Prostate gland (tissue), 2 donors: ENCODE data around the gene RTN4R. TPM values are rescaled to one million over a fixed set of nuclear protein-coding genes. Genes with fewer than 3 reads are reported as not detected.
"Not testable (repeated sequence)": the region's sequence is repeated elsewhere in the genome, so short reads cannot be mapped to it uniquely, and the experiment has no call there.

Experiments used
- DNase-seq: peaks from one replicate; pipeline ENCODE4 v3.0.0-alpha.2; 2019; ENCODE audit warnings: low spot score
- H3K27ac ChIP-seq, 2 donors: fragments of 200-600 bp; sonication (generic); 2 replicates each; pipeline ENCODE4 v1.5.1; 2017 to 2019
- H3K27me3 ChIP-seq: fragments of 200-600 bp; sonication (generic); replicated peaks from 2 replicates; pipeline ENCODE4 v1.5.1; 2019; ENCODE audit not compliant: insufficient read depth
- H3K36me3 ChIP-seq, 2 donors: fragments of 200-600 bp; sonication (generic); 1 replicate in 1 of 2; 2 replicates in 1 of 2; pipeline versions ENCODE4 v1.5.1 to v1.8.1; 2017 to 2019
- H3K4me1 ChIP-seq: fragments of 200-600 bp; sonication (generic); replicated peaks from 2 replicates; pipeline ENCODE4 v1.5.1; 2019
- H3K4me3 ChIP-seq, 2 donors: fragments of 200-600 bp; sonication (generic); 2 replicates each; pipeline ENCODE4 v1.5.1; 2017 to 2019
- H3K9me3 ChIP-seq: fragments of 200-600 bp; sonication (generic); 2 replicates; pipeline ENCODE4 v1.5.1; 2017
- POLR2A ChIP-seq: fragments of 450-650 bp; IDR thresholded peaks from one replicate; pipeline ENCODE4 v1.6.1; 2016; ENCODE audit warnings: antibody characterized with exemption, mild to moderate bottlenecking
- POLR2AphosphoS5 ChIP-seq: sonication (generic); formaldehyde crosslinking; IDR thresholded peaks from one replicate; pipeline ENCODE4 v1.6.1; 2017; ENCODE audit warnings: antibody characterized with exemption
- WGBS: methylation state at CpG from one replicate; pipeline ENCODE4 v1.1.5; 2018; 5-methylcytosine and 5-hydroxymethylcytosine counted together
- intact Hi-C: fragments of 100-400 bp; cut with DNase I; formaldehyde crosslinking; loops from one replicate; pipeline ENCODE4 v1.14.2; 2022
- total RNA-seq, 2 donors: library from RNA; depleted of rRNA; stranded (reverse); fragments of >200 nt; gene quantifications; one replicate each; pipeline ENCODE4 v1.1.0, GENCODE V29; 2016
- TF ChIP-seq, protein P1 (sequence below), 4 experiments: fragments of 200-600 bp in 2 of 4; fragments of 450-650 bp in 2 of 4; sonication (generic) in 2 of 4; IDR thresholded peaks; 1 replicate in 3 of 4; 2 replicates in 1 of 4; pipeline ENCODE4 v1.5.1; 2016 to 2019; ENCODE audit warnings: antibody characterized with exemption in 4 of 4, mild to moderate bottlenecking in 2 of 4, moderate library complexity in 2 of 4

The RTN4R gene
- total RNA-seq, 2 donors from 2014 or later: 4.4 to 6.0 TPM

DNA sequence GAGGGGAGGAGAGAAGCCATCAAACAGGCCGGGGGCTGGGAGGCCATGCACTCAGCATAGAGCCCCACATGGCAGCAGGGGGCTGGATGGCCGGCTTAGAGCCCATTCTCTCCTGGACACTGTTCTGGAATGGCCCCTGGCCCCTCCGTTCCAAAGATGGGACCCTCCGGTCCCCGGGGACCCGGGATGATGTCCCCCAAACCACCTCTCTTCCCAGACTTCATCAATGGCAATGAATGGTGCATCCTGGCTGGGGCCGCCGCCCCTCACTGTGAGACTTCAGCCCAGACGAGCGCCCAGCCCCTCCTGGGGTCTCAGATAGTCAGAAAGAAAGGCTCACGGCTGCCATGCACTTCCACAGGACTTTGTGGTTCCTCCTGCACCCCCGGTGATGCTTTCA lies 13.8 kb upstream of the RTN4R start:
- Histone ChIP-seq H3K27me3 (no peaks in the 10 kb centered on the region), H3K4me3 (no peak overlapping the region), H3K36me3 (no peaks in the 10 kb centered on the region), H3K4me1 (no peaks in the 10 kb centered on the region), H3K9me3 (no peaks in the 10 kb centered on the region), H3K27ac (no peak overlapping the region)
- intact Hi-C loops: no loop called here
- WGBS: 91% methylated on average over 12 of the region's 12 CpGs
- TF ChIP-seq, protein P1, sequence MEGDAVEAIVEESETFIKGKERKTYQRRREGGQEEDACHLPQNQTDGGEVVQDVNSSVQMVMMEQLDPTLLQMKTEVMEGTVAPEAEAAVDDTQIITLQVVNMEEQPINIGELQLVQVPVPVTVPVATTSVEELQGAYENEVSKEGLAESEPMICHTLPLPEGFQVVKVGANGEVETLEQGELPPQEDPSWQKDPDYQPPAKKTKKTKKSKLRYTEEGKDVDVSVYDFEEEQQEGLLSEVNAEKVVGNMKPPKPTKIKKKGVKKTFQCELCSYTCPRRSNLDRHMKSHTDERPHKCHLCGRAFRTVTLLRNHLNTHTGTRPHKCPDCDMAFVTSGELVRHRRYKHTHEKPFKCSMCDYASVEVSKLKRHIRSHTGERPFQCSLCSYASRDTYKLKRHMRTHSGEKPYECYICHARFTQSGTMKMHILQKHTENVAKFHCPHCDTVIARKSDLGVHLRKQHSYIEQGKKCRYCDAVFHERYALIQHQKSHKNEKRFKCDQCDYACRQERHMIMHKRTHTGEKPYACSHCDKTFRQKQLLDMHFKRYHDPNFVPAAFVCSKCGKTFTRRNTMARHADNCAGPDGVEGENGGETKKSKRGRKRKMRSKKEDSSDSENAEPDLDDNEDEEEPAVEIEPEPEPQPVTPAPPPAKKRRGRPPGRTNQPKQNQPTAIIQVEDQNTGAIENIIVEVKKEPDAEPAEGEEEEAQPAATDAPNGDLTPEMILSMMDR (IDR thresholded peaks at IDR 0.05): no peak
- TF ChIP-seq POLR2A (no peak), POLR2AphosphoS5 (no peak)
- no peak for DNase-seq

DNA sequence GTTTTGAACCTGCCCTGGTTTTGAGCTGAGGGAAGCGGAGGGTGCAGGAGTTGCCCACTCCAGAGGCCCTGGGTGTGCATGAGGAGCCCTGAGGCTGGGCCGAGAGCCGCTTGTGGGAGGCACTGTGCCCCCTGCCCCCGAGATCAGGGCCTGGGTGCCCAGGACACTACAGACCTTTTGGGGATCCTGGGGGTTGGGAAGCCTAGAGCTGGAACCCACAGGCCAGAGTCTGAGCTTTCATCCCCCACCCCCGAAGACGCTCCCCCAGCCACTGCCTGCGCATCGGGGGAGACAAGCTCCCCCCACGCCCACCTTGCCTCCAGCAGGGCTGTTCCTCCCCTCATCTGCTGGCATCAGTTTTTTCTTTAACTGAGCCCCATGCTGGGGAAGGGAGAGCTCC lies 13.4 kb upstream of the RTN4R start:
- H3K9me3 ChIP-seq, intact Hi-C loops, DNase-seq, H3K36me3 ChIP-seq, H3K27me3 ChIP-seq, H3K4me3 ChIP-seq, H3K27ac ChIP-seq, H3K4me1 ChIP-seq: not testable (repeated sequence)
- 80% methylated on average over 6 of the region's 9 CpGs for WGBS

DNA sequence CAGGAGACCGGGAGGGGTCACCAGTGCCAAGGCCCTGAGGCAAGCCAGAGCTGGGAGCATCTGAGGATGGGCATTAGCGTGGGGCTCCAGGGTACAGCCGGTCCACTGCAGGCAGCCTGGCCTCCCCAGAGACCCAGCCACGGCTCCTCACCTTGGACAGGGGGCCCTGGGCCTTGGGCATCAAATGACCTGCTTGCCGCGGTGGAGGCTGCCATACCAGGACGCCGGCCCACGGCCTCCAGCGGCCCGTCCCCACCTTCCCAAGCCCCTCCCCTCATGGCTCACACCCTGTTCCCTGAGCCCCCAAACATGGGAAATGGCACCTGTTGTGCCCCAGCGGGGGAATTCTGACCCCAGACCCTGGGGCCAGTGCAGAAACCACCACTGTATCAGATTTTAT lies 12.7 kb upstream of the RTN4R start:
- Histone ChIP-seq H3K4me3 (no peak overlapping the region), H3K27me3 (no peaks in the 10 kb centered on the region), H3K36me3 (no peaks in the 10 kb centered on the region), H3K4me1 (no peaks in the 10 kb centered on the region), H3K27ac (no peak overlapping the region), H3K9me3 (no peaks in the 10 kb centered on the region)
- intact Hi-C loops: no loop called here
- 85% methylated on average over 4 of the region's 12 CpGs for WGBS
- no peak for DNase-seq
- TF ChIP-seq POLR2AphosphoS5: no peak
- TF ChIP-seq POLR2A: no peak
- TF ChIP-seq, protein P1 (IDR thresholded peaks at IDR 0.05): no peak

DNA sequence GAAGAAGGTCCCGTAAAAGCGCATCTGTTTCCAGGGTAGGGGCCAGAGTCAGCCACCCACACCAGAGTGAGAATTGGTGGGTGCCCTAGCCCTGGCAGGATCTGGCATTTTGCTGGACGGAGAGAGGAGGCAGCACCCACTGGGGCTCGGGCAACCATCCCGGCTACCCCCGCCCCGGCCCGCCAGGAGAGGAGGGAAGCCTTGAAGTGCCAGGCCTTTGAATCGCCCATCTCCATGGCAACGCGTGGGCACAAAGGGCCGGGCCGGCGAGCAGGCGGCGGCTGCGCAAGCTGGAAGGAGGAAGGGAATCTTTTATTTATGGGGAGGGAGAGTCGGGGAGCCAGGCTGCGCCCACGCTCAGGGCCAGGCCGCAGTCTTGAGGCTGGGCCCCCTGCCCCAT lies 12.0 kb upstream of the RTN4R start:
- H3K27ac ChIP-seq, intact Hi-C loops, DNase-seq, H3K9me3 ChIP-seq, H3K36me3 ChIP-seq, H3K27me3 ChIP-seq, H3K4me1 ChIP-seq, H3K4me3 ChIP-seq: not testable (repeated sequence)
- 65% methylated on average over 4 of the region's 21 CpGs for WGBS

DNA sequence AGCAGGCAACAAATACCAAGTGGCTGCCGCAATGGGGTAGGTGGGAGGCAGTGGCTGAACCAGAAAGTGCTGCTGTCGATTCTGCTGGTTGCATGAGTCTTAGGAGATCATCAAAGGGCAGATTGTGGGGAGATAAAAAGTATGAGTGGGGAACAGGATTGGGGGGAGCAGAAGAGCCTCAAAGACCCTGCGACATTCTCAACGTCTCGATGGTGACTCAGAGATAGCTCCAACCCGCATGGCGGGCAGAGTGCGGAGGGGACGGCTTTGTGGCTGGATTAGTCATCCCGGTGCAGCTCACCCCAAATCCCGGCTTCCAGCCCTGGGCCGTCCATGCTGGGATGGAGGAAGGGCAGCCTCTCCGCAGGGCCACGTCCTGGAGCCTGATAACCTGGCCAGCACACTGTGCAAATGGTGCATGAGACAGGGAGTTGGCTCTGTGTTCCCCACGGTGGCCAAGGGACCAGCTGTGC lies 11.6 kb upstream of the RTN4R start:
- H3K27me3 ChIP-seq: no peaks in the 10 kb centered on the region
- no peaks in the 10 kb centered on the region for H3K4me1 ChIP-seq
- intact Hi-C loops: no loop called here
- H3K36me3 ChIP-seq: no peaks in the 10 kb centered on the region
- no peak overlapping the region for H3K4me3 ChIP-seq
- no peak overlapping the region for H3K27ac ChIP-seq
- TF ChIP-seq POLR2AphosphoS5: no peak
- TF ChIP-seq POLR2A: no peak
- TF ChIP-seq, protein P1 (IDR thresholded peaks at IDR 0.05): no peak
- 75% methylated on average over 15 of the region's 15 CpGs for WGBS
- no peak for DNase-seq
- no peaks in the 10 kb centered on the region for H3K9me3 ChIP-seq

DNA sequence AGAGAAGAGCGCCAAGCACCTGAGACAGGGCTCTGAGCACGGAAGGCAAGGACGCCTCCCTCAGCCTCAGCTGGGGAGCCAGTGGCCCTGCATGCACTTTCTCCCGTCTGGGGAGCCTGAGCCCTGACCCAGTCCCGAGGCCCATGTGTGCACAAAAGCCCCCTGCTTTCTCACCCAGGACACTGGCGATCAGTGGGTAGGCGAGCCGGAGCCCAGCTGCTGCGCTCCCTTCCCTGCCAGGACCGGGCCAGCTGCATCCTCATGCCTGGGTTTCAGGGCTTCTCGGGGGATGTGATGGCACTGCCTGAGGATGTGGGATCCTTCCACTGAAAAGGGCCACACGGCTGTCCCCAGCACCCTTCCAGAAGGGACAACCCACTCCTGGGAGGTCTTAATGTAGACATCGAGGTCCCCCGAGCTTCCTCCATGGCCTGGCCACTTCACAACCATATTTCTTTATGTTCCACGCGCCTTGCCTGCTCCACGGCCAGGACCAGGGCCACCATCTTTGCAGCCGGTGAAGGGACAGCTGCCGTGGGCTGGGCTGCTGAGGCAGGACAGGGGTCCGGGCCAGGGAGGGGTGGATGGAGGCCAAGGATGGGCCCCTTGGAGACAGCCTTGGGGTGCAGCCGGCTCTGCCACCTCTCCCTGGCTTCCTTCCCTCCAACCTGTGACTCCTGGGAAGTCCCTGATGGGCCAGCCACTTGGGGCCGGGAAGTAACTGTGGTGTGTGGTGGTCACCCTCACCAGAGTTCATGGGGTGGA lies 10.8 kb upstream of the RTN4R start:
- H3K9me3 ChIP-seq, intact Hi-C loops, H3K4me1 ChIP-seq, H3K27me3 ChIP-seq, DNase-seq, H3K36me3 ChIP-seq, H3K27ac ChIP-seq, H3K4me3 ChIP-seq: not testable (repeated sequence)
- 86% methylated on average over 10 of the region's 22 CpGs for WGBS

DNA sequence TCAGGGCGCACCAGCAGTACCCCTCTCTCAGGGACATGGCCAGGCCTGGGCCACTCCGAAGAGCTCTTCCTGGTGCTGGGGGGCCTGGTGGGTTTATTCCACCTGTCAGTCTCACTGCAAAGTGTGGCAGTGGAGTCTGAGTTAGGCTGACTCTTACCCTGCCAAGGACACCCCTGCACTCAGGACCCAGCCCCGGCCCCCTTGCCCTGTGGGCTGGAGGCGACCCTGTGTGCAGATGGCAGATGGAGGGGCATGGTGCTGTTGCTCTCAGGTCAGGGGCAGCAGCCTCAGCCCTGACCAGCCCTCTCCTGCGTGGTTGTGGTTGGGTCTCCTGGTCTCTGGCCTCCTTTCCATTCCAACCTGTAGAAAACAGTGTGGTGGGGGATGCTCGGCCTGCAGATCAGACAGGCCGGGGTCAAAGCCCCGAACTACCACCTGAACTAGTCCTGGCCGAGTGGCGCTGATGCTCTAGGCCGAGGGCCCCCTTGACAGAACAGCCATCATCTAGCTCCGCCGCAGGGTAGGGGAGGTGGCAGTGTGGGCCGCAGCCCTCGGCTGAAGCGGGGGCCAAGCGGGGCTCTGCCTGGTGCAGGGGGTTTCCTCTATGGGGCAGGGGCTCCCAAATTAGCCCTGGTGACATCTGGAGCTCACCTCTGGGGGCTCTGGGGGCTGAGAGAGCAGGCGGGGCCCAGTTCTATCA lies 10.0 kb upstream of the RTN4R start:
- H3K27ac ChIP-seq, intact Hi-C loops, H3K36me3 ChIP-seq, H3K9me3 ChIP-seq, H3K27me3 ChIP-seq, H3K4me3 ChIP-seq, DNase-seq, H3K4me1 ChIP-seq: not testable (repeated sequence)
- 83% methylated on average over 12 of the region's 18 CpGs for WGBS
